Fibroblast of mammary gland (primary cell): ENCODE measurements around the gene SLC39A11.
A peak's percentile ranks its signal among the peaks of the same experiment; 100 is the strongest.

Source experiments
- DNase-seq: peaks from one replicate; pipeline ENCODE4 v3.0.0-alpha.2; 2010; ENCODE audit warnings: low read depth
- H3K4me3 ChIP-seq: 2 replicates; pipeline ENCODE4 v1.5.1; 2011; ENCODE audit warnings: low read depth, mild to moderate bottlenecking, low read length, moderate library complexity; ENCODE audit not compliant: control insufficient read depth
- TF ChIP-seq, protein P1 (sequence below): conservative IDR thresholded peaks from 2 replicates; pipeline ENCODE4 v1.5.1; 2011; ENCODE audit warnings: low read depth, low read length, inconsistent platforms; ENCODE audit not compliant: control insufficient read depth, insufficient read depth

SLC39A11 gene

DNA sequence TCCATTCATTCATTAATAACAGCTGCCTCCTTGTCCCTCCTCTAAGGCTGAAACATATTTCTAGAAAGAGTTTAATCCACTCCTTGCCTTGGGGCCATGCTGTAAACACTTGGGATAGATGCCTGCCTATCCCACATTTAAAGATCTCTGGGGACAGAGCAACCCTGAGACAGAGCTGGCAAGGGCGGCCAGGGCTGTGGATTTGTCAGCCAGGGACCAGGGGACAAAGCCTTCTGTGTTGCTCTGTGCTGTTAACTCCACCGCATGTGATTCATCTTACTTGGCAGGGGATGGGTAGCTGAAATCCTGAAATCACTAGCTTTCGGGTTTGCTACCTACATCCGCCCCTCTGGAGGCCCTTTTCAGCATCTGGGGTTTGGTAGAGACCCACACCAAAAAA, 392.9 kb downstream of the SLC39A11 start:
- TF ChIP-seq, protein P1, sequence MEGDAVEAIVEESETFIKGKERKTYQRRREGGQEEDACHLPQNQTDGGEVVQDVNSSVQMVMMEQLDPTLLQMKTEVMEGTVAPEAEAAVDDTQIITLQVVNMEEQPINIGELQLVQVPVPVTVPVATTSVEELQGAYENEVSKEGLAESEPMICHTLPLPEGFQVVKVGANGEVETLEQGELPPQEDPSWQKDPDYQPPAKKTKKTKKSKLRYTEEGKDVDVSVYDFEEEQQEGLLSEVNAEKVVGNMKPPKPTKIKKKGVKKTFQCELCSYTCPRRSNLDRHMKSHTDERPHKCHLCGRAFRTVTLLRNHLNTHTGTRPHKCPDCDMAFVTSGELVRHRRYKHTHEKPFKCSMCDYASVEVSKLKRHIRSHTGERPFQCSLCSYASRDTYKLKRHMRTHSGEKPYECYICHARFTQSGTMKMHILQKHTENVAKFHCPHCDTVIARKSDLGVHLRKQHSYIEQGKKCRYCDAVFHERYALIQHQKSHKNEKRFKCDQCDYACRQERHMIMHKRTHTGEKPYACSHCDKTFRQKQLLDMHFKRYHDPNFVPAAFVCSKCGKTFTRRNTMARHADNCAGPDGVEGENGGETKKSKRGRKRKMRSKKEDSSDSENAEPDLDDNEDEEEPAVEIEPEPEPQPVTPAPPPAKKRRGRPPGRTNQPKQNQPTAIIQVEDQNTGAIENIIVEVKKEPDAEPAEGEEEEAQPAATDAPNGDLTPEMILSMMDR = no peak

DNA sequence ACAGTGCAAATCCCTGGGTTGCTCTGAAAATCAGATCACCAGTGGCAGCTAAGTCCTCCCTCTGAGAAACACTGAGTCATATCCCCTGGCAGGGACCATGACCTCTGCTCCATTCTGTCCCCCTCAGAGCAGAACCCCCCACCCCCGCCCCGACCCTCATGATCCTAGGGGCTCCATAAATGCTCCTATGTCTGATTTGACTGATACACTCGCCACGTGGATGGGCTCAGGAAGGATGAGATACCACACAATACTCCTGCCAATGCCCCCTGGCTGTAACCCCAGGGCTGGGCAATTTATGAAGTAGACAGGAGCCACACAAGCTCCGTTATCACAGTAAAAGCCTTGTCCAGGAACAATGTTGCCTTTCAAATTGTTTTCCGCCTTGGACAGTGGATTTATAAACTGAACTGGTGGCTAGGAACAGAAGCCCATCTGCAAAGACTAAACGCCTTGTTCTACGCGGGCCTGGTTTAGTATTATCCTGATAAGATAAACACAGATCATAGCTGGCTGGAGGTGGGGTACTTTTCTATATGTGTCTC, 394.8 kb downstream of the SLC39A11 start:
- DNase-seq = no peak
- H3K4me3 ChIP-seq = no peak overlapping the region
- TF ChIP-seq, protein P1 = no peak

More for the DNA sequence above, 392.9 kb downstream of the SLC39A11 start:
- DNase-seq = peak; percentile 76
- H3K4me3 ChIP-seq = no peak overlapping the region

DNA sequence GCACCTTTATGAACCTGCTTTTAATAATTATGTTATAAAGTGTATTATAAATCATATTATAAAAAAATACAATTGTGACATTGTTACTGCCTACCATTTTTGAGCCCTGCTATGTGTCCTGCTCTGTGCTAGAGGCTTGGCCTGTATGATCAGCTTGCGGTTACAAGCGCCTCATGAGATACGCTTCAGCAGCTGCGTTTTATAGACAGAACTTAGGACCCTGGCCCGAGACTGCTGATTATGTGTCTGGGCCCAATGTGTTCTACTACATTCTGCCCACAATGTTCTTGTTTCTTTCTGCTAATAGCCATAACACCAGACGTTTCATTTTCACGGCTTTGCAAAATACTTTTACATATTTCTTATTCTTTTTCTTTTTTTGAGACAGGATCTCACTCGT, 395.8 kb downstream of the SLC39A11 start:
- TF ChIP-seq, protein P1 = no peak

DNA sequence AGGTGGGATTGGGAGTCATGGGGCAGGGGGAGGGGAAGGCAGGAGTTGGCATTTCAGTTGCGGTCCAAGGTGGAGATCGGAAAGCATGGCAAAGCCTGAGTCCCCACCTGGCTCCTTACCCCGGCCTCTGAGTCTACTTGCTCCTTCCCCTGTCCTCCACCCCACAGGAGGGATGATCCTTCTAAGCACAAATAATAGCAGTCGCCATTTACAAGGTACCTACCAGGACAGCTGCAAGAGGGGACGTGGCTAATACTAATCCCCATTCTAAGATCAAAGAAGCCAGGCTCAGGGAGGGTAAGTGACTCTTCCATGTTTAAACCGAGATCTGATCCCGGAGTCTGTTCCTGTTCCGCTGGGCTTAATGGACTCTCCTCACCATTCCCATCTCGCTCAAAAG, 396.3 kb downstream of the SLC39A11 start:
- no peak overlapping the region for H3K4me3 ChIP-seq
- DNase-seq = no peak
- TF ChIP-seq, protein P1 = no peak

More for the DNA sequence above, 395.8 kb downstream of the SLC39A11 start:
- no peak for DNase-seq
- H3K4me3 ChIP-seq = no peak overlapping the region

DNA sequence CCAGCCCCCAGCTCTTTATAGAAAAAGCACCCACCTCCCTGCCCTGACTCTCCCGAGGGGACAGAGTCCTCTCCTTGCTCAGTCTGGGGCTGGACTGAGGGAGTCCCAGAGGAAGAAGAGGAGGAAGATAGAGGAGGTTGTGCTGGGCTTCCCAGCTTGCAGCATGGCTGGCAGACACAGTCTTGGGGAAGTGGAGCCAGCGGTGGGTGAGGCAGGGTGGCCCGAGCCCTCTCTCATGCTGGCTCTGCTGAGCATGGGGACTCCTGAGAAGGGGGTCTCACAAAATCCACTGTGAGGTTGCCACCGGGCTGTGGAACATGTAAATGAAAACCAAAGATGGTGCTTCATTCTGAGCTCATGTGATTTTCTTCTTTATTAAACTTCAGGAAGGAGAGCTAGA, 398.5 kb downstream of the SLC39A11 start:
- DNase-seq = no peak
- H3K4me3 ChIP-seq = no peak overlapping the region
- TF ChIP-seq, protein P1 = no peak

DNA sequence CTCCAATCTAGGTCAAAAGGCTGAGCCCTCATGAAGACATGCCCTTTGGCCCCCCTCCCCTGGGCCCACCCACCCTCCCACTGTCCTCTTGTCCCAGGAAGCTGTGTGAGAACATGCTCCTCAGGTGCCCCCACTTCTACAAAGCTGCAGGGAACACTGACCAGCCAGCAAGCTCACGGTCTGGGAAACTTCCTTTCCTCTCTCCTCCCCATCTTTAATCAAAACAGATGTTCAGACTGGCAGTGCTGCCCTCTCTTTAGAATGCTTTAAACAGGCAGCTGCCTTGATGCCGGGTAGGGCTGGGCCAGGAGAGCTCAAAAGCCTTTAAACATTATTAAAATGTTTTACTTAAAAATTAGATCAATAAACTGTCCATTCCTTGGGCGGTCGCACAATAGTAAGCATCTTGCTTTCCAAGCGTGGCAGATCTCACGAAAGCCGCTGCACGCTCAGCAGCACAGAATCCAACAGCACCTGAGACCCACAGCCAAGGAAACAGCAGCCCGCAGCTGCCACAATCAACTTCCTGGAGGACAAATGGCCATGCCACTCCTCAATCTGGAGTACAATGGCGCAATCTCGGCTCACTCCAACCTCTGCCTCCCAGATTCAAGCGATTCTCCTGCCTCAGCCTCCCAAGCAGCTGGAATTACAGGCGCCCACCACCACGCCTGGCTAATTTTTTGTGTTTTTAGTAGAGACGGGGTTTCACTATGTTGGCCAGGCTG, 399.2 kb downstream of the SLC39A11 start:
- TF ChIP-seq, protein P1 = no peak
- no peak overlapping the region for H3K4me3 ChIP-seq
- peak; percentile 66 for DNase-seq
